Mesenchymal stem cell (in vitro differentiated cells and primary cell): Measurements from ENCODE around the gene CDR2.

Experiments used
- DNase-seq: peaks from one replicate; pipeline ENCODE4 v3.0.0-alpha.2; 2013
- H2AFZ ChIP-seq: one replicate; pipeline ENCODE4 v1.6.1; 2013; ENCODE audit warnings: low read depth, mild to moderate bottlenecking, control low read depth, inconsistent platforms, low read length, moderate library complexity
- H2AK5ac ChIP-seq: 2 replicates; pipeline ENCODE4 v1.6.1; 2013; ENCODE audit warnings: low read length, moderate library complexity, mild to moderate bottlenecking, inconsistent platforms; ENCODE audit not compliant: severe bottlenecking
- H2BK120ac ChIP-seq: one replicate; pipeline ENCODE4 v1.6.1; 2013; ENCODE audit warnings: low read depth, mild to moderate bottlenecking, inconsistent platforms, low read length, moderate library complexity
- H2BK12ac ChIP-seq, 2 experiments: one replicate each; pipeline ENCODE4 v1.6.1; 2013; ENCODE audit warnings: inconsistent platforms in 2 of 2, low read length in 2 of 2, mild to moderate bottlenecking in 2 of 2, moderate library complexity in 2 of 2, control low read depth in 1 of 2
- H2BK15ac ChIP-seq: one replicate; pipeline ENCODE4 v1.6.1; 2013; ENCODE audit warnings: mild to moderate bottlenecking, low read depth, inconsistent platforms; ENCODE audit not compliant: poor library complexity, severe bottlenecking
- H2BK5ac ChIP-seq: 2 replicates; pipeline ENCODE4 v1.6.1; 2013; ENCODE audit warnings: low read depth, mild to moderate bottlenecking, low read length, control low read depth, inconsistent platforms; ENCODE audit not compliant: poor library complexity, severe bottlenecking
- H3K14ac ChIP-seq, 2 experiments: one replicate each; pipeline ENCODE4 v1.6.1; 2013; ENCODE audit warnings: inconsistent platforms in 2 of 2, low read length in 2 of 2, control low read depth in 1 of 2, mild to moderate bottlenecking in 1 of 2, moderate library complexity in 1 of 2
- H3K18ac ChIP-seq, 2 experiments: one replicate each; pipeline ENCODE4 v1.6.1; 2013; ENCODE audit warnings: inconsistent platforms in 2 of 2, low read length in 2 of 2, control low read depth in 1 of 2, low read depth in 1 of 2, mild to moderate bottlenecking in 1 of 2
- H3K23ac ChIP-seq, 2 experiments: one replicate each; pipeline ENCODE4 v1.6.1; 2013; ENCODE audit warnings: inconsistent platforms in 2 of 2, low read length in 2 of 2, mild to moderate bottlenecking in 2 of 2, moderate library complexity in 2 of 2, control low read depth in 1 of 2
- H3K27ac ChIP-seq: 2 replicates; pipeline ENCODE4 v1.5.1; 2013; ENCODE audit warnings: mild to moderate bottlenecking, moderate library complexity, low read length, control low read depth, inconsistent platforms; ENCODE audit not compliant: poor library complexity, severe bottlenecking
- H3K27me3 ChIP-seq, 2 experiments: 2 replicates each; pipeline versions ENCODE4 v1.6.1 to v1.7.0; 2013; ENCODE audit warnings: low read length in 2 of 2, mild to moderate bottlenecking in 2 of 2, moderate library complexity in 2 of 2, control low read depth in 1 of 2, inconsistent platforms in 1 of 2; ENCODE audit not compliant: control insufficient read depth in 1 of 2, insufficient read depth in 1 of 2
- H3K36me3 ChIP-seq, 2 experiments: 2 replicates each; pipeline versions ENCODE4 v1.6.1 to v1.7.0; 2013; ENCODE audit warnings: low read length in 2 of 2, control low read depth in 1 of 2, inconsistent platforms in 1 of 2, low read depth in 1 of 2, mild to moderate bottlenecking in 1 of 2; ENCODE audit not compliant: insufficient read depth in 2 of 2, control insufficient read depth in 1 of 2
- H3K4ac ChIP-seq, 2 experiments: one replicate each; pipeline ENCODE4 v1.6.1; 2013; ENCODE audit warnings: inconsistent platforms in 2 of 2, low read length in 2 of 2, mild to moderate bottlenecking in 2 of 2, moderate library complexity in 2 of 2, control low read depth in 1 of 2, low read depth in 1 of 2
- H3K4me1 ChIP-seq: 2 replicates; pipeline ENCODE4 v1.6.1; 2013; ENCODE audit warnings: low read depth, low read length, control low read depth; ENCODE audit not compliant: control insufficient read depth, insufficient read depth
- H3K4me2 ChIP-seq: 2 replicates; pipeline ENCODE4 v1.6.1; 2013; ENCODE audit warnings: low read length, mild to moderate bottlenecking, inconsistent platforms; ENCODE audit not compliant: poor library complexity, severe bottlenecking
- H3K4me3 ChIP-seq, 2 experiments: 2 replicates each; pipeline versions ENCODE4 v1.5.1 to v1.7.0; 2013; ENCODE audit warnings: low read length in 2 of 2, mild to moderate bottlenecking in 2 of 2, control low read depth in 1 of 2, low read depth in 1 of 2; ENCODE audit not compliant: insufficient read depth in 1 of 2
- H3K79me1 ChIP-seq: replicated peaks from 2 replicates; pipeline ENCODE4 v1.6.1; 2013; ENCODE audit warnings: mild to moderate bottlenecking, control low read depth, low read length, inconsistent platforms; ENCODE audit not compliant: poor library complexity, severe bottlenecking
- H3K9ac ChIP-seq: 2 replicates; pipeline ENCODE4 v1.7.0; 2013; ENCODE audit warnings: mild to moderate bottlenecking, low read length, moderate library complexity
- H3K9me3 ChIP-seq: 2 replicates; pipeline ENCODE4 v1.7.0; 2013; ENCODE audit warnings: mild to moderate bottlenecking, low read length; ENCODE audit not compliant: control insufficient read depth
- H4K8ac ChIP-seq: one replicate; pipeline ENCODE4 v1.6.1; 2013; ENCODE audit warnings: inconsistent platforms, mild to moderate bottlenecking, low read length, moderate library complexity
- H4K91ac ChIP-seq: one replicate; pipeline ENCODE4 v1.6.1; 2013; ENCODE audit warnings: mild to moderate bottlenecking, low read length, inconsistent platforms
- WGBS: methylation state at CpG from one replicate; pipeline ENCODE4 v1.1.7; 2013; ENCODE audit warnings: mixed read lengths; 5-methylcytosine and 5-hydroxymethylcytosine counted together

Gene CDR2

DNA sequence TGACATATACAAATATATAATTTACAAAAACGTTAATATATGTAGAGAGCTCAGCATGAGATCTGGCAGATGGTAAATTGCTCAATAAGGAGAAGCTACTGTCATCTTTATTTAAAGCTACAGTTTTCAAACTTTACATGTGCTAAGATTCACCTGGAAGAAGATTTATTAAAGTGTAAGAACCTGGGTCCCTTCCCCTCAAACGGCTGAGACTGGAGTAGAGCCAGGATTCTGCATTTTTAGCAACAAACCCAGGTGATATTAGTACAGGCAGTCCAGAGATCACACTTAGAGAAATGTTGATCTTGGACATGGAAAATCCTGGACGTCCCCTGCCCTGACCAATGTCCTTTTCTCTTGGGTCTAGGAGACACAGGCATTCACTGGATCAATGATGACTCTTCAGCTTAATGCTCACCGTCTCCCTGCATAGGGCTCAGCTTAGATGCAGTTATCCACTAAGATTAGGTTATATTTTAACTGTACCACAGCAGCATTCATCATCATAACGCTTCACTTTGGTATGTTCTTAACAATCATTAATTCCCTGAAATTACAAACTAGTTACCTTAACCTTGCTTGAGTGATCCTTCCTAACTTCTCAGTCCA is 20.4 kb downstream of the CDR2 start:
- no peak overlapping the region for H2AFZ ChIP-seq
- H3K9me3 ChIP-seq: no peaks in the 10 kb centered on the region
- DNase-seq: no peak
- H3K23ac ChIP-seq: no peak overlapping the region
- no peak overlapping the region for H4K8ac ChIP-seq
- no peak overlapping the region for H2BK120ac ChIP-seq
- H3K27me3 ChIP-seq: no peaks in the 10 kb centered on the region
- no peak overlapping the region for H2AK5ac ChIP-seq
- H3K36me3 ChIP-seq: peaks cover 20 to 58% of the 10 kb centered on the region in 2 experiments
- no peak overlapping the region for H4K91ac ChIP-seq
- peaks cover 11% of the 10 kb centered on the region for H3K79me1 ChIP-seq
- no peak overlapping the region for H3K18ac ChIP-seq
- H3K27ac ChIP-seq: peak overlapping the region; percentile 91
- peaks cover 7% of the 10 kb centered on the region for H3K4me1 ChIP-seq
- no peak overlapping the region for H2BK12ac ChIP-seq
- H3K4me3 ChIP-seq: no peak overlapping the region
- H2BK5ac ChIP-seq: peak overlapping the region; percentile 49
- no peak overlapping the region for H2BK15ac ChIP-seq
- H3K4me2 ChIP-seq: peak overlapping the region; percentile 9
- 76% methylated on average over 4 of the region's 5 CpGs for WGBS
- peak overlapping the region; percentile 16 for H3K9ac ChIP-seq
- no peak overlapping the region for H3K4ac ChIP-seq
- peak overlapping the region in 1 of 2 experiments; percentile 11 for H3K14ac ChIP-seq

DNA sequence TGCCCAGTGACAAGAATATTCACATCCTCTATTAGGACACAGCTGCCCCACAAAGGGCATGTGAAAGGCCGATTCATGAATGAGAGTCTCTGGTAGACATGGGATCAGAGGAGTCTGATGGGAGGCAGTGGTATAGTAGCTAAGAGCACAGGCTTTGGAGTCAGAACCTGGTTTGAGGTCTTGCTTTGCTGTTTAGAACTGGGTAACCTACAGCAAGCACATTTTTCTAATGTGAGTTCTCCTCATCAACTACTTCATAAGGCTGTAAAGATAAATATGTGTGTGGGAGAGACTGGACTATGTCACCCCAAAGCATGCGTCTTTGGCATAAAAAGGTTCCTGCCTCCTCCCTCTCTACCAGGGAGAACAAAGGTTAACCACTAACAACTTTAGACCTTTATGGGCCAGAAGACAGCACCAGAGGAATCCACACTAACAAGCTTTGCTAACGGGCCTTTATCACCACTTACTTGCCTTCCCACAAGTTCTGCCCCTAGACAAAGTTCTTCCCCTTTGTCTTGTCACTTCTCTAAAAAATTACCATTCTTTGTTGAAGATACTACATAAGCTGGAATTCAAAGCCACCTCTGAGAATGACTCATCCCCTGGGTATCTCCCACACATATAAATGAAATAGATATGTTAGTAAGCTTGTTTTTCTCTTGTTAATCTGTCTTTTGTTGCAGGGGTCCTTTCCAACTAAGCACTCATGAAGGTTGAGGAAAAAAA is 21.1 kb downstream of the CDR2 start:
- peak; percentile 76 for DNase-seq
- Histone ChIP-seq H3K18ac (no peak overlapping the region), H3K23ac (no peak overlapping the region), H2AFZ (no peak overlapping the region), H3K9me3 (no peaks in the 10 kb centered on the region), H4K91ac (no peak overlapping the region), H3K27me3 (no peaks in the 10 kb centered on the region), H2BK120ac (no peak overlapping the region), H3K27ac (peak overlapping the region; percentile 91), H2BK5ac (peak overlapping the region; percentile 48), H3K9ac (peak overlapping the region; percentile 16), H3K36me3 (peaks cover 21 to 65% of the 10 kb centered on the region in 2 experiments), H2BK15ac (no peak overlapping the region), H2AK5ac (peak overlapping the region; percentile 68), H2BK12ac (no peak overlapping the region), H3K4me2 (peak overlapping the region; percentile 27), H3K79me1 (peaks cover 14% of the 10 kb centered on the region), H4K8ac (no peak overlapping the region), H3K4ac (no peak overlapping the region), H3K4me3 (no peak overlapping the region), H3K4me1 (peaks cover 7% of the 10 kb centered on the region), H3K14ac (no peak overlapping the region)
- WGBS: 27% methylated on average over 2 of the region's 3 CpGs

DNA sequence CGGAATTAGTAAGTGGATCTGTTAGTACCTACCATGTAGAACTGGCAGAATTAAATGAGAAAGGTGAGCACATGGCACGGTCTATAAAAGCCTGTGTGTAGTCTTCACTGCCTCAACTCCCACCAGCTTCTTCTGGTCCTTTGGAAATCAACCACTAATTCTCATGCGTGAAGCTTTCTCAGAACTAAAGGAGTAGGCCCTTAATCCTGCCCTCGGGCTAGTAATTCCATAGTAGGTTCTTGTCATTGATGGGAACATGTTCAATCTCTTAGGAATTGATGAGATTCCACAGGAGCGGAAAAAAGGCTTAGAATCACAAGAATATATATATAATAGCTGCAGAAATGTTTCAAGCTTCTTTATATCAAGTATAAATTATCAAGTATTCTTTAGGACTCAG is 21.7 kb downstream of the CDR2 start:
- Histone ChIP-seq H2BK12ac (no peak overlapping the region), H2BK5ac (peak overlapping the region; percentile 67), H3K27me3 (no peaks in the 10 kb centered on the region), H3K14ac (no peak overlapping the region), H3K36me3 (peaks cover 27 to 66% of the 10 kb centered on the region in 2 experiments), H3K4me2 (no peak overlapping the region), H3K18ac (no peak overlapping the region), H3K4me1 (peaks cover 7% of the 10 kb centered on the region), H2AK5ac (peak overlapping the region; percentile 76), H2AFZ (no peak overlapping the region), H3K4me3 (no peak overlapping the region), H3K23ac (no peak overlapping the region), H2BK120ac (no peak overlapping the region), H4K8ac (no peak overlapping the region), H3K9me3 (no peaks in the 10 kb centered on the region), H3K79me1 (peaks cover 16% of the 10 kb centered on the region), H3K4ac (no peak overlapping the region), H3K27ac (peak overlapping the region; percentile 91), H4K91ac (no peak overlapping the region), H3K9ac (peak overlapping the region; percentile 16), H2BK15ac (no peak overlapping the region)
- DNase-seq: no peak
- WGBS: 100% methylated on average over 3 of the region's 5 CpGs

DNA sequence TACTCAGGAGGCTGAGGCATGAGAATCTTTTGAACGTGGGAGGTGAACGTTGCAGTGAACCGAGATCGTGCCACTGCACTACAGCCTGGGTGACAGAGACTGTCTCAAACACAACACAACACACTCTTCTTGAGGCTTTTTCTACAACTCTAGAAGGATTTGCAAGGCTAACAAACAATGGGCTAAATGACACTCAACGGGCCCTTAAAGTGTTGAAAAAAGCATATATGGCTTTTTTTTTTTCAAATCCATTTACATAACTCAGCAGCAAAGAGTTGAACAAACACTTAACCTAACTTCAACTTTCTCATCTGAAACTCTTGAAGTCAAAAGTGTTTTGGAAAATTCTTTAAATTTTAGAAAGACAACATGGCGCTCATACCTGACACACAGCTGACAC is 22.3 kb downstream of the CDR2 start:
- H4K91ac ChIP-seq: no peak overlapping the region
- H3K36me3 ChIP-seq: peaks cover 30 to 66% of the 10 kb centered on the region in 2 experiments
- no peak overlapping the region for H3K9ac ChIP-seq
- H3K9me3 ChIP-seq: no peaks in the 10 kb centered on the region
- H4K8ac ChIP-seq: no peak overlapping the region
- H3K27ac ChIP-seq: peak overlapping the region; percentile 91
- H2BK120ac ChIP-seq: no peak overlapping the region
- H3K23ac ChIP-seq: no peak overlapping the region
- no peak overlapping the region for H2BK15ac ChIP-seq
- no peak overlapping the region for H2BK12ac ChIP-seq
- 100% methylated on average over 5 of the region's 6 CpGs for WGBS
- no peaks in the 10 kb centered on the region for H3K27me3 ChIP-seq
- H3K14ac ChIP-seq: no peak overlapping the region
- no peak overlapping the region for H3K4me3 ChIP-seq
- H3K18ac ChIP-seq: no peak overlapping the region
- H3K4me2 ChIP-seq: no peak overlapping the region
- peaks cover 20% of the 10 kb centered on the region for H3K79me1 ChIP-seq
- H2BK5ac ChIP-seq: no peak overlapping the region
- DNase-seq: no peak
- H3K4ac ChIP-seq: no peak overlapping the region
- peaks cover 7% of the 10 kb centered on the region for H3K4me1 ChIP-seq
- H2AFZ ChIP-seq: no peak overlapping the region
- H2AK5ac ChIP-seq: peak overlapping the region; percentile 53
